GM19193 (cell line): ENCODE data around the gene GNLY.

Experiments used
- POLR2A ChIP-seq: IDR thresholded peaks from 4 replicates; pipeline ENCODE4 v1.6.1; 2011; ENCODE audit not compliant: insufficient read depth, insufficient read length; ENCODE audit errors: extremely low read depth

The GNLY gene

DNA sequence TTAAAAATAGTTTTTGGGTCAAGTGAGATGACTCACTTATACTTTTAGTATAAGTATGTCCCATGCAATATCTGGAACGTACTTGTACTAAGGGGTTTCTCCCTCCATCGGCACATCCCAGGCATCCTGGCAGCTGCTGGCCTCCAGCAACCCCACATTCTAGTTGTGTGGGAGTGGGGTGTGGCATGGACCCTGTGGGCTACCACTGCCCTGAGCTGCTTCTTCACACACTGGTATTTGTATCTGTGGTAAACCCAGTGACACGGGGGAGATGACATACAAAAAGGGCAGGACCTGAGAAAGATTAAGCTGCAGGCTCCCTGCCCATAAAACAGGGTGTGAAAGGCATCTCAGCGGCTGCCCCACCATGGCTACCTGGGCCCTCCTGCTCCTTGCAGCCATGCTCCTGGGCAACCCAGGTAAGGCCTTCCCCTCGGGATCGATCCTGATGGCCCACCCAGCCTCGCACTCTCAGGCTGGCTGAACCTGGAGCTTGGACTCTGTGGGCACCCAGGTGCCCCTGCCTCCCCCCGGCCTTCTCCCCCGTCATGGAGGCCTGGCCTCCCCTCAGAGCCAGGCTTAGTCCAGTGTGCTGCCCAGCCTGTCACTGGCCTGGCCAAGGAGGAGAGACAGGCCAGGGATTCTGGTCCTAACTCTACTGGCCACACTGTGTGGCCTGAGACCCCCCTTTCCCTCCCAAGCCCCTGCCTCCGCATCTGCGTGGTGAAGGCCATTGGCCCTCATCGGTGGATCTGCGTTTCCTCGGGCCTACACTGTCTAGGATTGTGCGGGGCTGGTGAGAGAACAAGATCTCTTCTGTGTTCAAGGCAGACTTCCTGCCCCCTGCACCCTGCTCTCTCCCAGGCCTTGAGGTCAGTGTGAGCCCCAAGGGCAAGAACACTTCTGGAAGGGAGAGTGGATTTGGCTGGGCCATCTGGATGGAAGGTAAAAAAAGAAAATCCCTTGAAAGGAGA is at the start of gene GNLY:
Gene GNLY, plus strand, starts transcription at position 307 of the 974 bp plus-strand sequence. Its CDS starts 61 bp downstream, at position 368.
- no peak for TF ChIP-seq POLR2A

DNA sequence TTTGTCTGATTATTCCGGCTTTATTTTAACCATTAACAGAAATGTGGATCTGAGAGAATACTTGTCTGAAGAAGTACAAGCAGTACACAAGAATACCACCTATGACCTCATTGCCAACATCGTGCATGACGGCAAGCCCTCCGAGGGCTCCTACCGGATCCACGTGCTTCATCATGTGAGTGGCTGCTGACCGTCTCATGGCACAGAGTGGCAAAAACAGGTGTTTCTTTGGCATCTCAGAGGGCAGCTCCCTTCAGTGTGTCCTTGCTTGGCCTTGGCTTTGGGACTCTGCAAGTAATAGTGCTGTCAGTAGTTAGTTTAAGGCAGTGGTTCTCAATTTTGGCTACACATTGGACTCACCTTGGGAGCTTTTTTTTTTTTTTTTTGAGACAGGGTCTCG is 49.2 kb upstream of the GNLY start:
- no peak for TF ChIP-seq POLR2A

DNA sequence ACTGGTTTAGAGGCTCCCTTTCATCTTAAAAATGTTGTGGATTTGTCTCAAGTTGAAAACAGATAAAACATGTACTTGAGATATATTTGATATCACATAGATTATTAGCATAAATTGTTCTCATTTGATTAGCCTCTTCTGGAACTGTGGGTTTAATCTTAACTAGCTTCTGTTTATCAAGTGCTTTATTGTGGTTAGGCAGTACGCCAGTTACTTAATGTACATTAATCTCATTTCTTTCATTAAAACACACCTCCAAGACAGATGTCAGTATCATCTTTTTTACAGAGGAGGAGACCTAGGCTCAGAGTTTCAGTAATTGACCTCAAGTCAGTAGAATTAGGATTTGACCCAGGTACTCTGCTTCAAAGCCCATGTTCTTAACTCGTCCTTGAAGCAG is 48.0 kb upstream of the GNLY start:
- TF ChIP-seq POLR2A = no peak

DNA sequence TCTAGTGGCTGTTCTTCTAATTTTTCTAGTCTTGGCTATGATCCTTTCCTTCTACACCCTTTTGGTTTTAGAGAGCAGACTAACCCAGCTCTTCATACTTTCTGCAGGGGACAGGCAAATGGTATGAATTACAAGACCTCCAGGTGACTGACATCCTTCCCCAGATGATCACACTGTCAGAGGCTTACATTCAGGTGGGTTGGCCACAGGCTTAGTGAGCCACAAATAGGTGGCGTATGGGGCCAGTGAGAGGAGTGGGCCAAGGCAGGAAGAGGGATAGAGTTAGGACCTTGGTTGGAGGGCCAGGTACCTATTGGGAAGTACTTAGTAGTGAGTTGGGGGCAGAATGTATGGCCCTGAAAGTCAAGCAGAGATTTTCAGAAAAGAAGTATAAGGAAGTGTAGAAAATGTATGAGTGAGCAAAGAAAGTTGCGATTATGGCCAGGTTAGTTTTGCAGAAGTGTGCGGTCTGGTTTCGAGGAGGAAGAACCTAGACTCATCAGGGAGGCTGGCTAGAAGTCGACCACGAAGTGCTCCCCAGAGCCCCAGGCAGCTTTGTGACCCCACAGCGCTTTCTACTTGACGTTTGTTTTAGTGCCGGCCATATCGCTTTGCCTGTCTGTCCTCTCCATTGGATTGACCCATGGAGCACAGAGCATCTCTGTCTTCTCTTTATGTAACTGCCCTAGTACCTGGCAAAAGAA is 46.2 kb upstream of the GNLY start:
- TF ChIP-seq POLR2A = no peak

DNA sequence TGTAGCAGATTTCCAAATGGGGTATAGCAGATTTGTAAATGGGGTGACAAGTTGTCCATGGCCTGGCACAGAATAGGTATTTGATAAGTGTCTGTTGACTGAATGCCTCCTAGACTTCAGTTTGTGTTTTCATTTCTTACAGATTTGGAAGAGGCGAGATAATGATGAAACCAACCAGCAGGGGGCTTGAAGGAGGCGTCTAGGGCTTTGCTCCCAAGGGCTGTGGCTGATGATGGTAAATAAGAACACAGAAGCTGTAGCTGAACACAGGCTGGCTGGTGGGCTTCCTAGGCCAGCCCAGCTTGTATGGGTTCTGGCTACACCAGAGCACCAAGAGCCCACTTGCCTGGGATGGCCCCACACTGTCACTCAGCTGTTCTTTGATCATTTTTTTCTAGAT is 45.5 kb upstream of the GNLY start:
- no peak for TF ChIP-seq POLR2A

DNA sequence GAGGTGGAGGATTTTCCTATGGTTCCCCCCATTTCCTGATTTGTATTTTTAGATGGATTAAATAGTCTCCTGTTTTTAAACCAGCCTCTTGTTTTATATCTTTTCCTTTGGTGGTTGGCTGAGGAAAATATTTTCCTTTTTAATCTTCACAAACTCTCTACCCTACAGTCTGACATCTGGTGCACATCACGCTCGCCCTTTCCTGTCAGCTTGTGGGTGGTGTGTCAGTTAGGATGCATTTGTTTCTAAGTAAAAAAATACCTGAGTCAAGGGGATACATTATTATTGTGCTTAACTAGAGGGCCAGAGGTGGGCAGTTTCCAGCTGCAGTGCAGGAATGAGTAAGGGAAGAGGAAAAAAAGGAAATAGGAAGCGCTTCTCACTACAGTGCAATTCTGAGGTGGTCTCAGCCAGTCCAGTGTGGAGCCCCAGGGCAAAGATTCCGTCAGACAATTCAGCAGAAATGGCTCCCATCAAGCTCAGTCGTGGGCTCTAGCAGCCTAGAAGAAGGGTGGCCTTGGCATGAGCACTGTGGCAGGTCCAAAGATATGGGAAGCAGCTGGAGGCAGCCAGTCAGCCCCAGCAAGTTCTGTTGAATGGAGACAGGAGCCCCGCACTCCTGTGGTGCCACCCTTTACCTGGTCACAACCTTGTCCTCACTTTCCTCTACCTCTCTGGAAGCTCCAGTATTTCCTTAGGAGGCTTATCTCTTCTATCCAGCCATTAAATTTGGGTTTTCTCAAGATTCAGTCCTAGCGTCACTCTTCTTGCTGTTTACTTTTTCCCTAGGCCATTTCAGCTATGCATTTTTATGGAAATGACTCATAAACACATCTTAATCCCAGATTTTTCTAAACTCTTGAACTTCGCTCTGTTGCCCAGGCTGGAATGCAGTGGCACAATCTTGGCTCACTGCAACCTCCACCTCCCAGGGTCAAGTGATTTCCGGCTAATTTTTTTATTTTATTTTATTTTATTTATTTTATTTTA is 44.7 kb upstream of the GNLY start:
- no peak for TF ChIP-seq POLR2A

DNA sequence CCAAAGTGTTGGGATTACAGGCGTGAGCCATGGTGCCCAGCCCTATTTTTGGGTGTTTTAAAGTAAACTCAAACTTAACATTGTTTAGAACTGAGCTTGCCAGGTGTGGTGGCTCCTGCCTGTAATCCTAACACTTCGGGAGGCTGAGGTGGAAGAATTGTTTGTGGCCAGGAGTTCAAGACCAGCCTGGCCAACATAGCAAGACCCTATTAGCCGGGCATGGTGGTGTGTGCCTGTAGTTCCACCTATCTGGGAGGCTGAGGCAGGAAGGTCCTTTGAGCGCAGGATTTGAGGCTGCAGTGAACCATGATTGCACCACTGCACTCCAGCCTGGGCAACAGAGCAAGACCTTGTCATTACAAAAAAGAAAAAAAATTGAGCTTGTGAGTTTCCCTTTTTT is 43.7 kb upstream of the GNLY start:
- TF ChIP-seq POLR2A = no peak

DNA sequence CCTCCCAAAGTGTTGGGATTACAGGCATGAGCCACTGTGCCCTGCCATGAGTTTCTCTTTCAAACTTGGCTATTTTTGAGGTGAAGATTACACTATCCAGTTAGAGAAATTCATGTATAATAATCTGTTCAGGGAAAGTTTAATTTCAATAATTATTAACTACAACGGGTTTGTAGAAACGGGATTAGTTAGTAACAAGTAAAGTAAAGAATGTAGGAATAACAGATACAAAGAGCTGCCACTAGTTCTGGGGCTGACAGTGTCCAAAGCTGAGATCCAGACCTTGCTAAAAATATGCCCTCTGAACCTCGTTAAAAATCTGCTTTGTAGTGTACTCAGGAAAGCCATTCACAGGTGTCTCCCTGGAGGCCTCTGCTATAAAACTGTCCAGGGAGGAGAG is 43.1 kb upstream of the GNLY start:
- no peak for TF ChIP-seq POLR2A

DNA sequence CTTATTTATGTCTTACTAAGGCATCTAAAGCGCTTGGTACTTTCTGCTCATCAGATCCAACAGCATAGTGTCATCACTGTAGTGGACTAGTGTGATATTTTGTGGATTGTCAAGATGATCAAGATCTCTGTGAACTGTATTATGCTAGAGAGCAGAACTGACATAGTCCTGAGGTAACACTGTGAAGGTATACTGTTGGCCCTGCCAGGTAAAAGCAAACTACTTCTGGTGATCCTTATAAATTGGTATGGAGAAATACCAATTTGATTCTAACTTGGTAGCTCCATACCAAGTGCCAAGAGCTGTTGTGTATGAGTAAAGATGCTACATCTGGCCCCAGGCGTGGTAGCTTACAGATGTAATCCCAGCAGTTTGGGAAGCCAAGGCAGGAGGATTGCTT is 42.1 kb upstream of the GNLY start:
- no peak for TF ChIP-seq POLR2A

DNA sequence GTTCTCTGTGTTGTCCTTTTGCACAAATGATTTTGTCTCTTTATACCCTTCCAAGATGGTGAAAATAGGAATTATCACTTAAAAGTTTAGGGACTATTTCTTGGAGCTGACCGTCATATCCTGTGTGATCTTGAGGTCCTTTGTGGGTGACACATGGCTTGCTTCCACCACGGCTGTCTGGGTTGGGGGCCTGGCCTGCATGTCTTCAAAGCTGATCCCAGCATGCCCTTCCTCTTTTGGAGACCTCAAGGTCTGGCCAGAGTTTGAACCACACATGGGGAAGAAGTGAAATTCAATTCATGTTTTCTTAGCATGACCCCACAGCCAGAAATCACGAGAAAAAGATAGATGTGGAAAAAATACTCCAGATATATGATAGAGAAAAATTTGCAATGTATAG is 40.2 kb upstream of the GNLY start:
- no peak for TF ChIP-seq POLR2A

DNA sequence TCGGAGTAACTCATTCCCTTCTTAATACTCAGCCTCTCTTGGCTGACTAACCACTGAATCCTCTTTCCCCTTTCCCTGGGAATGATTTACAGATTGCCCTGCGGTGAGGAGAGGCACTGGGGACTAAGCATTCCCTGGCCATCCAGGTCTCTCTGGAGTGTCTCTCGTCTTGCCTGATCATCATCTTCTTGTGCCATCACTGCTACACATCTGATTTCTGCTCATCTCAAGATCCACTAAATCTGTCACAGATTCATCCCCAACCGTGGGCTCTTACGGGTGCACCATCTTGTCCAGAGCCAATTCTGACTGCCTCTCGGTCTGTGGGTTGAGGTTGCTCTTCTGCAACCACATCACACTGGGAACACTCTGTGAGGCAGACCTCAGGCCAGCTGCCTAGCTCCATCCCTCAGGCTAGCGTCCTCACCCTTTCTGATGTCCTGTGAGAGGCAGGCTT is 38.2 kb upstream of the GNLY start:
- no peak for TF ChIP-seq POLR2A

DNA sequence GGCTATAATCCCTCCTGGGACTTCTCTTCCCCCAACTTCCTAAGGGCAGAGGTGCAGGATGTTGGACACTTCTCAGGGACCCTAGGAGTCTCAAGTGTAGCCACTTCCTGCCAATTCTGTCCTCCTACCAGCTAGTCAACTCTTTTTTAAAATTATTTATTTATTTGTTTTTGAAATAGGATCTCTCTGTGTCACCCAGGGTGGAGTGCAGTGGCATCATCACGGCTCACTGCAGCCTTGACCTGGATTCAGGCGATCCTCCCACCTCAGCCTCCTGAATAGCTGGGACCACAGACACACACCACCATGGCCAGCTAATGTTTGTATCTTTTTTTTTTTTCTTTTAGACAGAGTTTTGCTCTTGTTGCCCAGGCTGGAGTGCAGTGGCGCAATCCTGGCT is 37.7 kb upstream of the GNLY start:
- no peak for TF ChIP-seq POLR2A

DNA sequence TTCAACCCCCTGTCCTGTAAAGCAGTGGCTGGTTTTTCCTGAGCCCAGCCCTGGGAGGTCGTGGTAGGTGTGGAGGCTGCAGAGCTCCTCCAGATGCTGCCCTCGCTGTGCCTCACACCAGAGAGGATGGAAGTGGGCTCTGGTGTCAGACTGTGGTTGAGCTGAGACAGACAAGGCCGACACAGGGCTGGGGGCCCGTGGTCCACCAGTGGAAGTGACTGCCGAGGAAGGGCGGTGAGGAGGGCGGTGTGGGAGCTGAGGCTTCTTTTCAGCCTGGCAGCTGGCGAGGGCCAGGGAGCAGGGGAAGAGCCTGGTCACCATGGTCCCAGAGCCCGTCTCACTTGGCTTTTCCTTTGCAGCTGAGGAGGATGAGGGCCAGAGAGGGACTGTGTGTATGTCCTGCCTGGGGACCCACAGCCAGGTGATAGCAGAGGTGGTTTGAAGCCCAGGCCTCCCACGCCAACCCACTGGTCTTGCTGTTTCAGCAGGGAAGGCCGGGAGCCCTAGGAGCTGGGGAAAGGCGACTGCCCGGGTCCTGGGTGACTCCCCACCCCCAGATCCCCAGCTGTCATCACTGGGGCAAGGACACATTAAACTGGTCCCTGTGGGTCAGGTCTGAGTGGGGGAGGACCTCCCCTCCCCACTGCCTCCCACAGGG is 34.7 kb upstream of the GNLY start:
- no peak for TF ChIP-seq POLR2A

DNA sequence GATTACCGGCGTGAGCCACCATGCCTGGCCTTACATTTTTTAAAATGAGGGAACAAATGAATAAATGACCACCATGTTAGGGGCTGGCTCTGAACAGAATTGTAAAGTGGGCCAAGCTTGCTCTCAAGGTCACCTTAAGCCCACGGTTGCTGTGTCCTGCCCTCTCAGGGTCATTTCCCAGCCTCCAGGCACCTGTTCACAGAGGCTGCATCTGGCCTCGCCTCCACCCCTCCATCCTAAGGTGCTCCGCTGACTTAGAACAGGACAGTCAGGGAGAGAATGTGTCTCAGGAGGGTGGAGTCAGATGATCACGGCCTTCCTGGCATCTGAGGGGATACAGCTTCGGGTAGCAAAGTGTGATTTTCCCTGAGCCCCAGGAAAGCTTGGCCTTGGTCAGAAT is 33.4 kb upstream of the GNLY start:
- no peak for TF ChIP-seq POLR2A
